DMS153 treated with DMSO at 0.1 percent for 48 hours (cell line): ENCODE measurements around the gene KRTAP5-4.
"Not testable (repeated sequence)": the region's sequence is repeated elsewhere in the genome, so short reads cannot be mapped to it uniquely, and the experiment has no call there.

Experiments
- DNase-seq: peaks from one replicate; lab custom pipeline; 2025; ENCODE audit not compliant: unreplicated experiment; lab: John Stamatoyannopoulos, UW

The KRTAP5-4 gene, protein sequence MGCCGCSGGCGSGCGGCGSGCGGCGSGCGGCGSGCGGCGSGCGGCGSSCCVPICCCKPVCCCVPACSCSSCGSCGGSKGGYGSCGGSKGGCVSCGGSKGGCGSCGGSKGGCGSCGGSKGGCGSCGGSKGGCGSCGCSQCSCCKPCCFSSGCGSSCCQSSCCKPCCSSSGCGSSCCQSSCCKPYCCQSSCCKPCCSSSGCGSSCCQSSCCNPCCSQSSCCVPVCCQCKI

GRCh38 chr11:1622086-1622485 lies at the start of gene KRTAP5-4:
Gene KRTAP5-4, minus strand, starts transcription at chr11:1622138. Its CDS starts 45 bp downstream, at chr11:1622093.
- no peak for DNase-seq

- DNase-seq: no peak
Observed at GRCh38 chr11:1671658-1672057, 49.7 kb upstream of the KRTAP5-4 start.

DNA sequence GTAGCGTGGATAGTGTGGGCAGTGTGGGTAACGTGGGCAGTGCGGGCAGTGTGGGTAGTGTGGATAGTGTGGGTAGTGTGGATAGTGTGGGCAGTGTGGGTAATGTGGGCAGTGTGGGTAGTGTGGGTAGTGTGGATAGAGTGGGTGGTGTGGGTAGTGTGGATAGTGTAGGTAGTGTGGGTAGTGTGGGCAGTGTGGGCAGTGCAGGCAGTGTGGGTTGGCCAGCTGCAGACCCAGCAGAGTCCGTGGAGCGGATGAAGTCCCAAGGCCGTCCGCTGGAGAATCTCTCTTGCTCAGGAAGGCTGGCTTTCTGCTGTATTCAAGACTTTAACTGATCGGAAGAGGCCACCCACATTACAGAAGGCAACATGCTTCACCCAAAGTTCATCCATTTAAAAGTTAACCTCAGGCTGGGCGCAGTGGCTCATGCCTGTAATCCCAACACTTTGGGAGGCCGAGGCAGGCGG lies 49.0 kb upstream of the KRTAP5-4 start:
- DNase-seq: no peak

DNA sequence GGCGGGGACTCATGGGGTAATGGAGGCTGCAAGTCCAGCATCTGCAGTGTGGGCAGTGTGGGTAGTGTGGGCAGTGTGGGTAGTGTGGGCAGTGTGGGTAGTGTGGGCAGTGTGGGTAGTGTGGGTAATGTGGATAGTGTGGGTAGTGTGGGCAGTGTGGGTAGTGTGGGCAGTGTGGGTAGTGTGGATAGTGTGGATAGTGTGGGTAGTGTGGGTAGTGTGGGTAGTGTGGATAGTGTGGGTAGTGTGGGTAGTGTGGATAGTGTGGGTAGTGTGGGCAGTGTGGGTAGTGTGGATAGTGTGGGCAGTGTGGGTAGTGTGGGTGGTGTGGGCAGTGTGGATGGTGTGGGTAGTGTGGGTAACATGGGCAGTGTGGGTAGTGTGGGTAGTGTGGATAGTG lies 48.5 kb upstream of the KRTAP5-4 start:
- DNase-seq: not testable (repeated sequence)

DNA sequence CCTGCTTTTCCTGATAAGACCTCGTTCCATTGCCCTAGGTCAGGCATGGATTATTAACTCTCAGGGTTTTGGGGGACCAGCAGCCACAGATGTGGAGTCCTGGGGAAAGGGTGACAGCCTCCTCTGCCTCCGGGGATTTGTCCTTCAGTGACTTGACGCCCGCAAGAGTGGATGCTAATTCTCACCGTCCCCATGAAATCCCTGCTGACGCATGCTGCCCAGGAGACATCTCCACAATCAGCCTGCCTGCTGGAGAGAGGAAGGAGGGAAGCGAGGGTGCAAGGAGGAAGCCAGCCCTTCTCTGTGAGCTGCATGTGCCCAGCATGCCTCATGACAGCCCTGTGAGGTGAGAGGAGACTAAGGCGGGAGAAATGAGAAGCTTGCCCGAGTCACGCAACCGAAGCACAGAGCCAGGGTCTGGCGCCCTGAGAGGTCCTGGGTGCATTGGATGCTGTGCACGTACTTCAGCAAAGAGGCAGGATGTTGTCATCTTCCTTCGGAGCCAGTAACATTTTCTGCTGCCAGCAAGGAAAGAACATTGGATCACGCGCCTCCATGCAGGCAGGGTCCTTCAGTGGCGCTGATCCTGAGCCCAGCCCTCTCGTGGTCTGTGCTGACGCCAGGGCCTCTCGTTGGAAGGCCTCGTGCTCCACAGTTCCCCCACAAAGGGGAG lies 47.7 kb upstream of the KRTAP5-4 start:
- DNase-seq: no peak

DNA sequence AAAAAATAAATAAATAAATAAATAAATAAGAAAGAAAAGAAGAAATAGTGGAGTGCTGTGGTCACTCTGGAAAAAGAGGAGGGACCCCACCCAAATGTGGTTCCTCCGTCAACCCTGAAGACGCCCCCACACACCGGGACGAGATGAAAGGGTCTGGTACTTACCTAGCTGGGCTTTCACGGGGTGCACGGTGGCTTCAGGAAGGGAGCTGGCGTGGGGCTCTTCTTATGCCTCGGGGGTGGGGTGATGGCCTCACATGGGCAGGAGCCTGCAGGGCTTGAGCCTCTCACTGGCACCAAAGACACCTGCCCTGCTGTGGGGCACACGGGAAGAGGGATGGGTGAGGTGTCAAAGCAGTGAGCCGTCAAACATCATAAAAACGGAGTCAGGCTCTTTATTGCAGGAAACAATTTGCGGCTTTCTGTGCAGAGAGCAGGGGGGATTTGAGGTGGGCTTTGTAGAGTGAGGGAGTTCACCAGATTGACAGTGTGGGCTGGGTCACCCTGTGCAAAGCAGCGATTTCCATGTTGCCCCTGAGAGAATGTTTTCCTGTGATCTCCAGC lies 47.1 kb upstream of the KRTAP5-4 start:
- DNase-seq: no peak

DNA sequence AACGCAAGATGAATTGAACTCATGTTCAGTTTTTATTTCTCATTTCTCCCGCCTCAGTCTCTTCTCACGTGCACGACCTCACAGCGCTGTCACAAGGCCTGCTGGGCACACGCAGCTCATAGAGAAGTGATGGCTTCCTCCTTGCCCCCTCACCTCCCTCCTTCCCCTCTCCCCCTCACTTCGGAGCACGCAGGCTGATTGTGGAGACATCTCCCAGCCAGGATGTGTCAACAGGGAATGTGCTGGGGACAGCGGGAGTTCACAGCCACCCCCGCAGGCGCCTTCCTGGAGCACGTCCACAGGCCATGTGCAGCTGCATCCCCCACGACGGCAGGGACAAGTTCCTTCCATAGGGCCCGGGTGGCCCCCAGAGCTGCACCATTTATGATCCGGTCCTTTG lies 46.0 kb upstream of the KRTAP5-4 start:
- no peak for DNase-seq

- no peak for DNase-seq
Observed at GRCh38 chr11:1667121-1667850, 45.3 kb upstream of the KRTAP5-4 start.

- no peak for DNase-seq
Observed at GRCh38 chr11:1665313-1665712, 43.4 kb upstream of the KRTAP5-4 start.

GRCh38 chr11:1662699-1663283 lies 40.9 kb upstream of the KRTAP5-4 start:
- not testable (repeated sequence) for DNase-seq

- DNase-seq: not testable (repeated sequence)
Observed at GRCh38 chr11:1661454-1662269, 39.7 kb upstream of the KRTAP5-4 start.

DNA sequence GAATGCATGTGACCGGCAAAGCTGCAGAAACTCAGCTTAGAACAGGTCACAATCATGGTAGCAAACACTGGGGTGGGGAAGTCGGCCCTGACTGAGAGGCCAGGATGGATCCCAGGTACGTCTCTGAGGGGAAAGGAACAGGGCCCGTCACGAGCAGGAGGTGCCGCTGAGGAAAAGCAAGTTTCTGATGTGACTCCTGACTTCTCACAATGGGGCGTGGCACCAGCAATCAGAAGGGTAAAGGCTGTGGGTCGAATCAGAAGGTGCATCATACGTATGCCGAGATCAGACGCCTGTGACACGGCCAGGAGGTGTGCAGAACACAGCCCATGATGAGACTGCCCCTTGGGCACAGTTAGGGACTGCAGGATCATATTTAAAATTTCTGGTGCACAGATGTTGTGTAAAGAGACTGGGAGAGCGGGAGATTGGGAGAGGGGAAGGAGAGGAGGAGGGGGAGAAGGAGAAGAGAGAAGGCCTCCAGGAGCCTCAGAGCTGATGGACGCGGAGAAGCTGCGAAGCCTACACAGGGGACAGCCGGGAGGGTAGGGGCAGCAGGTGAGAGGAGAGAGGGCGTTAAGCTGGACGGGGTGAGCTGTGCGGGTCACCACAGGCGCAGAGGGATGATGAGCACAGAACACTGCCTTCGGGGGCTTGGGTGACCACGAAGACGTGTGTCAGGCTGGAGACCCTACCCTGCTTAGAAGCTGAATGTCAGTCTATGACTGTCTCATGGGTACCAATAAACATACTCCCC lies 38.4 kb upstream of the KRTAP5-4 start:
- DNase-seq: no peak

GRCh38 chr11:1659506-1659905 lies 37.6 kb upstream of the KRTAP5-4 start:
- DNase-seq: no peak

DNA sequence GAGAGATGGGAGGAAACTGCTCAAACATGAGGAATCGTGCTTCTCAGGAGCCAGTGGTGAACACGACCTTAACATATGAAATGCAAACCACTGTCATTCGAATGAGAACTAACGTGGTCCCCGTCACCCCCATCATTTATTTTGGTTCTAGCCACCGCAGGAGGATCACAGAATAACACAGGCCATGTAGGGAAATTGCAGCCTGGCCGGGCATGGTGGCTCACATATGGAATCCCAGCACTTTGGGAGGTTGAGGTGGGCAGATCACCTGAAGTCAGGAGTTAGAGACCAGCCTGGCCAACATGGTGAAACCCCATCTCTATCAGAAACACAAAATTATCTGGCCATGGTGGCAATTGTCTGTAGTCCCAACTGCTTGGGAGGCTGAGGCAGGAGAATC lies 34.7 kb upstream of the KRTAP5-4 start:
- no peak for DNase-seq

GRCh38 chr11:1656061-1656441 lies 34.1 kb upstream of the KRTAP5-4 start:
- no peak for DNase-seq

GRCh38 chr11:1655168-1656060 lies 33.5 kb upstream of the KRTAP5-4 start:
- DNase-seq: no peak

DNA sequence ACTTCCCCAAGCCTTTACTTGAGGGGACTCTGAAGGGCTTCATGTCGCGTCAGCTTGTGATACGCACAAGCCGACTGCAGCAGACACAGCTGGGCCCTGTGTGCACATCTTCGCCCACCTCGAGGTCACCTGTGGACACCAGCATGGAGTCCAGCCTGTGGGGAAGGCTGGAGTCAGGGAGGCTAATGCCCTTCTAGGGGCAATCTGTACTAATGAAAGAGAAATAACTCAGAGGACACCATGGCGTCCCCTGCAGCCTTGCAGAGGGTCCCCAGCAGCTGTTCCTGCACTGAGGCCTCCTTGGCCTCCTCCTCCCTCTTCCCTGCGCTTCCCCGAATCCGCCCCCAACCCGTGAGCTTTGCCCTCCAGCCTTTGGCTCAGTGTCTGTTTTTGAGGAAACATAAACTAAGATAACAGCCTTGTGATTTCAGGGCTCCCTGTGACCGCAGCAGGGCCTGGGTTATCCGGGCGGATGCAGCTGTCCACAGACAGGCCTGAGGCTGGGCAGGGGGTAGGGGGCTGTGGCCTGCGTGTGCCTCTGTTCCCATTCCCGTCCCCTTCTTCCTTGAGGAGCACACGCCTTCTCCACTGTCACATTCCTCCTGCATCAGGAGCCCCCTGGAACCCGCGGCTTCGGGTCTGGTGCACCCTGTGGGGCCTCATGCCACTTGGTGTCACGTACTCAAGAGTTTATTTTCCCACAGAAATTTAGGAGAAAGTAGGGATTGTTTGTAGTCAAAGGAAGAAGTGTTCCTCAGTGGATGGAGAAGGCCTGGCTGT lies 32.6 kb upstream of the KRTAP5-4 start:
- no peak for DNase-seq
